ENCODE data around the gene KCNMA1. TPM values are rescaled to one million over a fixed set of nuclear protein-coding genes. Genes with fewer than 3 reads are reported as not detected.

The KCNMA1 gene
- total RNA-seq, 1 donor from 2014 or later, result 95.5 TPM

GRCh38 chr10:76918106-76918505, 719.5 kb downstream of the KCNMA1 start:
- Mint-ChIP-seq H3K9me3 (ENCODE audit: unreplicated experiment) (no peaks in the 10 kb centered on the region), H3K36me3 (ENCODE audit: unreplicated experiment) (peaks cover 14% of the 10 kb centered on the region), H3K4me1 (ENCODE audit: unreplicated experiment) (peaks cover 19% of the 10 kb centered on the region), H3K4me3 (ENCODE audit: unreplicated experiment) (no peak overlapping the region), H3K27me3 (ENCODE audit: unreplicated experiment) (no peaks in the 10 kb centered on the region), H3K27ac (ENCODE audit: unreplicated experiment) (no peak overlapping the region)
- DNase-seq (ENCODE audit: extremely low spot score, unreplicated experiment), result no peak
- no peak for TF ChIP-seq CTCF (IDR thresholded peaks at IDR 0.05)

- Mint-ChIP-seq H3K4me1 (ENCODE audit: unreplicated experiment) (peaks cover 19% of the 10 kb centered on the region), H3K27ac (ENCODE audit: unreplicated experiment) (no peak overlapping the region), H3K4me3 (ENCODE audit: unreplicated experiment) (no peak overlapping the region), H3K27me3 (ENCODE audit: unreplicated experiment) (no peaks in the 10 kb centered on the region), H3K9me3 (ENCODE audit: unreplicated experiment) (no peaks in the 10 kb centered on the region), H3K36me3 (ENCODE audit: unreplicated experiment) (peaks cover 22% of the 10 kb centered on the region)
- TF ChIP-seq CTCF (IDR thresholded peaks at IDR 0.05), result no peak
- DNase-seq (ENCODE audit: extremely low spot score, unreplicated experiment), result no peak
These were observed 720.5 kb downstream of the KCNMA1 start for GRCh38 chr10:76917071-76917470.

- Mint-ChIP-seq H3K27me3 (ENCODE audit: unreplicated experiment) (no peaks in the 10 kb centered on the region), H3K4me1 (ENCODE audit: unreplicated experiment) (peaks cover 16% of the 10 kb centered on the region), H3K27ac (ENCODE audit: unreplicated experiment) (no peak overlapping the region), H3K4me3 (ENCODE audit: unreplicated experiment) (no peak overlapping the region), H3K9me3 (ENCODE audit: unreplicated experiment) (no peaks in the 10 kb centered on the region), H3K36me3 (ENCODE audit: unreplicated experiment) (peaks cover 25% of the 10 kb centered on the region)
- DNase-seq (ENCODE audit: extremely low spot score, unreplicated experiment), result no peak
- no peak for TF ChIP-seq CTCF (IDR thresholded peaks at IDR 0.05)
These were observed 721.1 kb downstream of the KCNMA1 start for GRCh38 chr10:76916536-76916935.

- Mint-ChIP-seq H3K27me3 (ENCODE audit: unreplicated experiment) (no peaks in the 10 kb centered on the region), H3K27ac (ENCODE audit: unreplicated experiment) (no peak overlapping the region), H3K4me1 (ENCODE audit: unreplicated experiment) (peaks cover 15% of the 10 kb centered on the region), H3K36me3 (ENCODE audit: unreplicated experiment) (peaks cover 25% of the 10 kb centered on the region), H3K4me3 (ENCODE audit: unreplicated experiment) (no peak overlapping the region), H3K9me3 (ENCODE audit: unreplicated experiment) (no peaks in the 10 kb centered on the region)
- no peak for DNase-seq (ENCODE audit: extremely low spot score, unreplicated experiment)
- no peak for TF ChIP-seq CTCF (IDR thresholded peaks at IDR 0.05)
These were observed 722.3 kb downstream of the KCNMA1 start for GRCh38 chr10:76915316-76915715.

GRCh38 chr10:76911184-76911583, 726.4 kb downstream of the KCNMA1 start:
- Mint-ChIP-seq H3K4me1 (ENCODE audit: unreplicated experiment) (peaks cover 12% of the 10 kb centered on the region), H3K4me3 (ENCODE audit: unreplicated experiment) (no peak overlapping the region), H3K36me3 (ENCODE audit: unreplicated experiment) (peaks cover 42% of the 10 kb centered on the region), H3K9me3 (ENCODE audit: unreplicated experiment) (peaks cover 4% of the 10 kb centered on the region), H3K27me3 (ENCODE audit: unreplicated experiment) (no peaks in the 10 kb centered on the region), H3K27ac (ENCODE audit: unreplicated experiment) (no peak overlapping the region)
- TF ChIP-seq CTCF (IDR thresholded peaks at IDR 0.05), result no peak
- no peak for DNase-seq (ENCODE audit: extremely low spot score, unreplicated experiment)

All from osteocyte (in vitro differentiated cells).